HG02678 (cell line): Measurements from ENCODE around the gene GPR39.

Experiments used
- ATAC-seq: cut with Tn5 transposase; IDR thresholded peaks from one replicate; pipeline ENCODE4 v1.9.1; 2021; ENCODE audit warnings: mild to moderate bottlenecking, moderate library complexity; ENCODE audit not compliant: unreplicated experiment

Gene GPR39

GRCh38 chr2:132442278-132442677 lies 25.7 kb downstream of the GPR39 start:
- no peak for ATAC-seq

GRCh38 chr2:132443106-132443505 lies 26.5 kb downstream of the GPR39 start:
- ATAC-seq: no peak

- no peak for ATAC-seq
These were observed 29.8 kb downstream of the GPR39 start for GRCh38 chr2:132446444-132446843.

DNA sequence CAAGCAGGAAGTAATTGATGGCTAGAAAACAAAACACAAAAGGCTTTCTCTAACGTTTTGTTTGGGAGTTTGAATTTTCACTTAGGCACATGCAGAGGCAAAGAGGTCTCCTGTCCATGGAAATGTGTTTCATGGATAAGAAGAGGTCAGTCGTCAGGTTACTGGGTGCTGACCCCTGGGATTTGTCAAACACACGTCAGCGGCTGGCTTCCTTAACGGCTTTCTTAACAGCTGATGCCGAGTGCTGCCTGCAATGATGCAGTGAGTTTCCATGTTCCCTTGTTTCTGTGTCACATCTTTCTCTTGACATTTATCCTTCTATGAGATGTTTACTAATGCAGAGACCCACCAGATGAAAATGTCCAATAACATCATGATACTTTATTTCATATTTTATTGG lies 31.7 kb downstream of the GPR39 start:
- no peak for ATAC-seq

GRCh38 chr2:132448771-132449170 lies 32.2 kb downstream of the GPR39 start:
- ATAC-seq: no peak

- ATAC-seq: no peak
These were observed 33.3 kb downstream of the GPR39 start for GRCh38 chr2:132449868-132450267.

DNA sequence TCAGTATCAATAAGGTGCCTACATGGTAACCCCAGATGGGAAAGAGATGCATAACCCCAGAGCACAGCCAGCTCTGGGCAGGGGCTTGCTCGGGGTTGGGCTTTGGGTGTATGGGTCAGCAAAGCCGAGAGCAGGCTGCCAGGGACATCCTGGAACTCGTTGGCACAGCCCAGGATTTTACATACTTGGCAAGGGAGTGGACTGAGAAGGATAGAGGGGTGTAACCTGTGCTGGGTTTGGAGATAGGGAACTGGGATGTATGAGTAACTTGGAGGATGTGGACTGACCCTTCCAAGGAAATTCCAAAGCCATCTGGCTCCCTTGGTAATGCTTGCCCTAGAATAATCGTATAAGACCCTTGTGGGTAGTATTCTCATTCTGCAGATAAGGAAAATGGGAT lies 44.2 kb downstream of the GPR39 start:
- no peak for ATAC-seq

GRCh38 chr2:132462236-132462635 lies 45.6 kb downstream of the GPR39 start:
- no peak for ATAC-seq

DNA sequence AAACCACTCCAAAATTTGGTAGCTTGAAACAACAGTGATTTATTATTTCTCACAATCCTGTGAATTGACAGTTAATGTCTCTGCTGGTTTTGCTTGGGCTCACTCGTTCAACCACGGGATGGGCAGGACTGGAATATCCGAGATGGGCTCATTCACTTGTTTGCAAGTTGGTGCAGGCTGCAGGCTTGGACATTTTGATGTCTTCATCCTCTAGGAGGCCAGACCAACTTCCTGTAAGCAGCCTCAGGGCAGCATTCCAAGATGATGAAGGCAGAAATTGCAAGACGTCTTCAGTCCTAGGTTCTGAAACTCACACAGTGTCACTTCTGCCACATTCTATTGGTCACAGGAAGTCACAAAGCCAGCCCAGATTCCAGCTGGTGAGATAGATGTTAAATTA lies 47.1 kb downstream of the GPR39 start:
- ATAC-seq: no peak

- ATAC-seq: no peak
These were observed 49.3 kb downstream of the GPR39 start for GRCh38 chr2:132465917-132466316.

DNA sequence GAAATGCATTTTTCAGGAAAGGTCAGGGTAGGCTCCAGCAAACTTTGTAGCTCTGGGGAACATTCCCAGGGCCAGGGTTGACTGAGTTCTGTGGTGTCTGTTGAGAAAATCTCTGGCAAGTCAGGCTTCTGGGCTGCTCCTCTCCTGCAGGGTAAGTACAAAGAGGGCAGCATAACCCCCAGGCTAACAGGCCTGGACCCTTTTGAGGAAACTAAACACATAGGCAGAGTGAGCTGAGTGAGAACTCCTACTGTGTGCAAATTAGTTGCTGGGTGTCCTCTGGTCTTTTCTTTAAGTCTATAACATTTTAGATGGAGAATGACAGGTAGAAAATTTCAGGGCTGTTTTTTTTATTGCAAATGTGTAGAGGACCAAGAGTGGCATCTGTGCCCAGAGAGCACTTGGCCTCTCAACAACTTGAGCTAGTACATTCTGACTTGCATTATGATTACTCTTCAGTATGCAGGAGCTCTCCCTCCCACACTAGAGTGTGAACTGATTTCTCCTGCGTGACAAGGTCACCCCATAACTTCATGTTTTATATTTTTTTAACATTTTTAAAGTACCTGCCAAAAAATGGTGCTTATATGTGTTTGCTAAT lies 49.9 kb downstream of the GPR39 start:
- ATAC-seq: no peak

- ATAC-seq: no peak
These were observed 52.4 kb downstream of the GPR39 start for GRCh38 chr2:132468821-132469675.

GRCh38 chr2:132470746-132471145 lies 54.1 kb downstream of the GPR39 start:
- ATAC-seq: no peak

- no peak for ATAC-seq
These were observed 56.7 kb downstream of the GPR39 start for GRCh38 chr2:132473174-132473883.

DNA sequence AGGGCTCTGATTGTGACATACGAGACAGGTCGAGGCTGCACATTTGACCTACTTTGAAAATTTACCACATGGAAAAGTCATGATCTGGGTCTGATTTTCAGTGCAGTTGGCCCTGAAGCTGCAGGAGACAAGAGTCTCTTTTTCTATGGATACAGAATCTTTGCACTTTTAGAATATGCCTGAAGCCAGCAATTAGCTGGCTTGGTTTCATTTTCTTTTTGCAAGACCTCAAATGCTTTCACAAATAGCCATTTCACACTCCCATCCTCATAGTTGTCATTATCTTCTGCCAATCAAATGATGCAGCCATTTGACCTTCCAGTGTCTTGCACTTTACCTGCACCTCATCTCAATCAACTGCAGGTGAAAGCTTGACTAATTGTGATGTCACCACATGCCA lies 59.0 kb downstream of the GPR39 start:
- ATAC-seq: no peak

- no peak for ATAC-seq
These were observed 60.8 kb downstream of the GPR39 start for GRCh38 chr2:132477436-132477835.

DNA sequence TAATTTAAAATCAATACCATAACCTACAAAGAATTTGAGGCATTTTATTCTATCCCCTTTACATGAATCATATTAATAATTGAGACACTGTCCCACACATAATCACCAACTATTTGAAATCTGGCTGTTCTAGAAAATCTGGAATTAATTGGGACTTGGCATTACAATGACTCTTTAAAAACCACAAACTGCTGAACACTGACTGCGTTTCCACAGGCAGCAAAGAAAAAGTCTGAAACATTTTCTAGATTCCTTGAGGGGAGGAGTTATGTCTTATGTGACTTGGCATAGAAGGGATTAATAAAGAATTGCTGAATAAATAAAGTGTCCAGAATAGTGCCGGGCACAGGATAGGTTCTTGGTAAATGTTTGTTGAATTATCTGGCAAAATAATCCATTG lies 61.4 kb downstream of the GPR39 start:
- no peak for ATAC-seq

DNA sequence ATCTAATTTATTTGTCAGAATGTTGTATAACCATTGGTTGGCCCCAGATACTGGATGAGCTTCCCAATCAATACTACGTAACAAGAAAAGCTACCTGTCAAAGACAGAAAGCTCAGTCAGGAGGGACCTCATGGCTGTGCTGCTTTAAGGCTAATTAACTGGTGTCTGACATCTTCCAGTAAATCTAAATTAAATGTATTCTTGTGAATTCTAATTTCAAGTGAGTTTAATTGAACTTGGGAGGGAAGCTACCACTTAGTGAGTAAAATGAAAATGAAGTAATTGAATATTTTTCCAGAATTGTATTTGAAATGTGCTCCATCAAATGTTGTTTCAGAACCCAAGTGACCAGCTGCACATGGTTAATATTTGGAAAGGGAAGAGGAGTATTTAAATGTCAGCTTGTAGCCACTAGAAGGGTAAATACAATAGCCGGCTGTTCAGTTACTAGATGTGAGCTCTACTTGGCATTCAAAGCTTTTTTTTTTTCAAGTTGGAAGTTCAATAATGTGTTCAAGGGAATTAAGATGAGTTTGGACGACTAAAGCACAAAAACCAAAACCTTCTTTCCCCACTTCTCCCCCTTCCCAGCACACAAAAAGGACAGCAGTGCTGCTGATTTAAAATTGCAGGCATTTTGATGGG lies 62.0 kb downstream of the GPR39 start:
- no peak for ATAC-seq

DNA sequence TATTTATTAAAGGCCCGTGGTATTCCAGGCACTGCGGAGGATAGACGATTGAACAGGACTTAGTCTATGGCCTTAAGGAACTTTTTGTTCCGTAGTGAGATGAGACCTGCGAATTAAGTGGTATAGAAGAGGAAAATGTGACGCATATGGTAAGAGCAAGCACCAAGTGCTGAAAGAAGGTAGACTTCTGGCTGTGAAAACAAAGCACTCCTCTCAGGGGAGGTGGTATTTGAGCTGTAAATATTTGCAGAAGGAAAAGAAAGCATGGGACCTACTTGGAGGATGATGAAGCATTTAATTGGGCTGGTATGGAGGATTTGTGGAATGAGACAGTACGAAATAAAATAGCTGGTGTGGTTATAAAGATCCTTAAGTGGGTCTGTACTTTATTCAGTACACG lies 62.5 kb downstream of the GPR39 start:
- ATAC-seq: no peak

GRCh38 chr2:132482821-132483220 lies 66.2 kb downstream of the GPR39 start:
- ATAC-seq: no peak

DNA sequence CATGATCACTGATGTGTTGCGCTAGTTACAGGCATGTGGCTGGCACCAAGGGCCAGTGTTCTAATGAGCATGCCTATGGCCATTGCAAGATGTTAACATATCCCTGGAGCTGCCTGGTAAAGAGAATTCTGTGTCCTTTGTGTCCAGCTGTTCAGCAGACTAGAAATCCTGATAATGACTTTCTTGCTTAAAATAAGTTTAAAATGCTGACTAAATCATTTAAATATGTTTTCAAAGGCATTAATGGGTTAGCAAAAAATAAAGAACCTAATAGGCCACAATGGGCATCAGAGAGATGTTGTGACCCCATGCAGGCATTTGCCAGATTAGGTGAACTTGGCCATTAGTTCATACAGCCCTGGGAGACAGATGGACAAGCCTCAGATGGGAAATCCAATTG lies 67.5 kb downstream of the GPR39 start:
- ATAC-seq: no peak
